Measurements from ENCODE around the gene COL18A1. TPM values are rescaled to one million over a fixed set of nuclear protein-coding genes. Genes with fewer than 3 reads are reported as not detected.

Gene COL18A1
- total RNA-seq, 1 experiment from 2014 or later, result 3.3 TPM

- TF ChIP-seq CTCF (conservative IDR thresholded peaks at IDR 0.05; ENCODE audit: low read depth, low read length), result peak; percentile 34; the same call in 1 of the 2 replicates
- no peak for TF ChIP-seq EZH2 (IDR thresholded peaks at IDR 0.05; ENCODE audit: borderline replicate concordance, low read depth, low read length, poor library complexity, severe bottlenecking)
- H3K4me1 ChIP-seq (ENCODE audit: insufficient read depth, low read length, poor library complexity, severe bottlenecking), result no peaks in the 10 kb centered on the region
- POLR2A ChIA-PET (ENCODE audit: low non-redundant PET), result no interaction called here
- BruUV-seq (replicated peaks), result no TSS peak
- H3K9me3 ChIP-seq (ENCODE audit: low read depth, low read length, poor library complexity, severe bottlenecking), result no peaks in the 10 kb centered on the region
- H3K27me3 ChIP-seq (replicated peaks; ENCODE audit: insufficient read depth, low read depth, low read length, poor library complexity), result no peaks in the 10 kb centered on the region
- CTCF ChIA-PET, result no interaction called here
- peak; percentile 63 for DNase-seq (ENCODE audit: low spot score)
- no peak overlapping the region for H3K4me3 ChIP-seq (ENCODE audit: low read depth, low read length, poor library complexity, severe bottlenecking)
- intact Hi-C loops (cut with micrococcal nuclease; ENCODE audit: unreplicated experiment), result no loop called here
- no peaks in the 10 kb centered on the region for H3K36me3 ChIP-seq (ENCODE audit: insufficient read depth, low read length, poor library complexity, severe bottlenecking)
- no peak overlapping the region for H3K27ac ChIP-seq (ENCODE audit: low read depth, low read length, poor library complexity, severe bottlenecking)
Measured at GRCh38 chr21:45386728-45387371, 18.1 kb upstream of the COL18A1 start.

DNA sequence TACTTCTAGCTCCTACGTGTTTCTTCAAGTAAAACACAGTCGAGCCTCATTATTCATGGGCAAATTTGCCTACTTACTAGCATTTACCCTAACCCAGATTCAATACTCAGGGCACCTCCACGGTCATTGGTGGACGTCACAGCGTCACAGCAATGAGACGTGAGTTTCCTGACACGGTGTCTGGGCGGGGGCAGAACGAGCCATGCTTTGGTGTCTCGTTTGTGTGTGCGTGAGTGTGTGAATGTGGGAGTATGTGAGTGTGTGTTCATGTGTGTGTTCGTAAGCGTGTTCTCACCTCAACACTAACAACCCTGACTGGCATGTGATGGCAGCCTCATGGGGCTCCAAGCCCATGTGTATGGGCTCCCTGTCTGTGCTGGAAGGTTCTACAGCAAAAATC, 17.5 kb upstream of the COL18A1 start:
- H3K27ac ChIP-seq (ENCODE audit: low read depth, low read length, poor library complexity, severe bottlenecking), result no peak overlapping the region
- H3K4me1 ChIP-seq (ENCODE audit: insufficient read depth, low read length, poor library complexity, severe bottlenecking), result no peaks in the 10 kb centered on the region
- no peaks in the 10 kb centered on the region for H3K36me3 ChIP-seq (ENCODE audit: insufficient read depth, low read length, poor library complexity, severe bottlenecking)
- no TSS peak for BruUV-seq (replicated peaks)
- ChIA-PET POLR2A (ENCODE audit: low non-redundant PET) (no interaction called here), CTCF (no interaction called here)
- no peak for DNase-seq (ENCODE audit: low spot score)
- intact Hi-C loops (cut with micrococcal nuclease; ENCODE audit: unreplicated experiment), result no loop called here
- H3K9me3 ChIP-seq (ENCODE audit: low read depth, low read length, poor library complexity, severe bottlenecking), result no peaks in the 10 kb centered on the region
- TF ChIP-seq CTCF (conservative IDR thresholded peaks at IDR 0.05; ENCODE audit: low read depth, low read length) (no peak), EZH2 (IDR thresholded peaks at IDR 0.05; ENCODE audit: borderline replicate concordance, low read depth, low read length, poor library complexity, severe bottlenecking) (no peak)
- no peaks in the 10 kb centered on the region for H3K27me3 ChIP-seq (replicated peaks; ENCODE audit: insufficient read depth, low read depth, low read length, poor library complexity)
- H3K4me3 ChIP-seq (ENCODE audit: low read depth, low read length, poor library complexity, severe bottlenecking), result no peak overlapping the region

DNA sequence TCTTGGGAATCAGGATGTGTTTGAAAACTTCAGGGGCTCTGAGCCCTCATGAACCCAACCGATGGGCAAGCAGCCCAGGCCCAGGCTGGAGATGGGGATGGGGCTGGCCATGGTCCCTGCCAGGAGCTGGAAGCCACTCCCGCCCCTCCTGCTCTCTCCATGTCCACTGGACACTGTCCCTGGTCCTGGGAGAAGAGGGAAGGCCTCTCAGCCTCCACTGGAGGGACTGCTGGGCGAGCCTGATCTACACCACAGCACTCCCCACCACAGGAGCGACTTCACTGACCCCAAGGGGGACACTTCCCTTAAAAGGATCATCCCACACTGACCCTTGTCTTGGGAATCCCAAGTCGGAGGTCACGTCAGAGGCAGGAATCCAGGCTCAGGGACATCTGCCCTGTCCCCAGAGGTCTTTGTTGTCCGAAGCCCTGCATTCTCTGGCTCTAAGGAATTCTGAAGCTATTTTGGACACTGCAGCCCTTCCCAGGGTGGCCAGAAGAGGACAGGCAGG, 16.9 kb upstream of the COL18A1 start:
- CTCF ChIA-PET, result no interaction called here
- Histone ChIP-seq H3K27ac (ENCODE audit: low read depth, low read length, poor library complexity, severe bottlenecking) (no peak overlapping the region), H3K27me3 (replicated peaks; ENCODE audit: insufficient read depth, low read depth, low read length, poor library complexity) (no peaks in the 10 kb centered on the region), H3K9me3 (ENCODE audit: low read depth, low read length, poor library complexity, severe bottlenecking) (no peaks in the 10 kb centered on the region), H3K4me1 (ENCODE audit: insufficient read depth, low read length, poor library complexity, severe bottlenecking) (no peaks in the 10 kb centered on the region), H3K4me3 (ENCODE audit: low read depth, low read length, poor library complexity, severe bottlenecking) (no peak overlapping the region), H3K36me3 (ENCODE audit: insufficient read depth, low read length, poor library complexity, severe bottlenecking) (no peaks in the 10 kb centered on the region)
- intact Hi-C loops (cut with micrococcal nuclease; ENCODE audit: unreplicated experiment), result no loop called here
- no peak for DNase-seq (ENCODE audit: low spot score)
- no peak for TF ChIP-seq EZH2 (IDR thresholded peaks at IDR 0.05; ENCODE audit: borderline replicate concordance, low read depth, low read length, poor library complexity, severe bottlenecking)
- POLR2A ChIA-PET (ENCODE audit: low non-redundant PET), result no interaction called here
- BruUV-seq (replicated peaks), result no TSS peak
